Measurements from ENCODE around the gene GAA. TPM values are rescaled to one million over a fixed set of nuclear protein-coding genes. Genes with fewer than 3 reads are reported as not detected.

The GAA gene
- polyA plus RNA-seq, 1 of the 3 experiments (the other 2 are of a cell fraction): 27.3 TPM

- no peak for DNase-seq
- CTCF ChIA-PET: no interaction called here
- H3K9me2 ChIP-seq: no peaks in the 10 kb centered on the region
- no peak overlapping the region for H3K4me3 ChIP-seq (ENCODE audit: low read depth in 2 of 2, low read length in 1 of 2)
- H3K4me1 ChIP-seq (ENCODE audit: control insufficient read depth in 1 of 2, insufficient read depth in 2 of 2, low read depth in 1 of 2, low read length in 1 of 2): no peaks in the 10 kb centered on the region
- H3F3A ChIP-seq (replicated peaks; ENCODE audit: insufficient read depth): no peaks in the 10 kb centered on the region
- H3K4me2 ChIP-seq: no peak overlapping the region
- TF ChIP-seq PBX3 (IDR thresholded peaks at IDR 0.05) (no peak), IRF3 (IDR thresholded peaks at IDR 0.05; ENCODE audit: low read depth, low read length) (no peak), POLR2AphosphoS5 (IDR thresholded peaks at IDR 0.05; ENCODE audit: low read depth, low read length) (no peak), GABPA (IDR thresholded peaks at IDR 0.05; ENCODE audit: low read depth) (no peak)
- H3K79me2 ChIP-seq (ENCODE audit: insufficient read depth): no peaks in the 10 kb centered on the region
- H3K27me3 ChIP-seq (ENCODE audit: insufficient read depth): no peaks in the 10 kb centered on the region
- POLR2A ChIA-PET: no interaction called here
- no peaks in the 10 kb centered on the region for H3K9me3 ChIP-seq
- no peak overlapping the region for H3K9ac ChIP-seq
- H3K36me3 ChIP-seq (replicated peaks in 1 of 2; ENCODE audit: control insufficient read depth in 1 of 2, insufficient read depth in 2 of 2, low read length in 1 of 2): peaks cover 0 to 8% of the 10 kb centered on the region in 2 experiments
- H2AFZ ChIP-seq (ENCODE audit: low read depth): no peak overlapping the region
- H4K20me1 ChIP-seq (ENCODE audit: insufficient read depth): no peaks in the 10 kb centered on the region
- WGBS (ENCODE audit: low lambda C conversion rate): 96% methylated on average over 12 of the region's 12 CpGs
- H3K27ac ChIP-seq (ENCODE audit: low read depth in 2 of 2, low read length in 1 of 2): no peak overlapping the region
Measured at GRCh38 chr17:80061421-80061820, 40.0 kb upstream of the GAA start.

- no peak overlapping the region for H3K4me3 ChIP-seq (ENCODE audit: low read depth in 2 of 2, low read length in 1 of 2)
- ChIA-PET POLR2A (no interaction called here), CTCF (interaction anchor here (1.1 to 2.0 kb wide), 2 partner anchors 37 to 267 kb away, joined by 3 to 6 read pairs; partner anchors contain the start of genes CBX8 and GAA)
- H3K27ac ChIP-seq (ENCODE audit: low read depth in 2 of 2, low read length in 1 of 2): no peak overlapping the region
- H3K9me3 ChIP-seq: no peaks in the 10 kb centered on the region
- no peaks in the 10 kb centered on the region; a peak in 1 of 4 replicates for H3K4me1 ChIP-seq (ENCODE audit: control insufficient read depth in 1 of 2, insufficient read depth in 2 of 2, low read depth in 1 of 2, low read length in 1 of 2)
- no peak overlapping the region for H3K4me2 ChIP-seq
- no peak overlapping the region for H3K9ac ChIP-seq
- peaks cover 0 to 5% of the 10 kb centered on the region in 2 experiments for H3K36me3 ChIP-seq (replicated peaks in 1 of 2; ENCODE audit: control insufficient read depth in 1 of 2, insufficient read depth in 2 of 2, low read length in 1 of 2)
- no peaks in the 10 kb centered on the region for H3K79me2 ChIP-seq (ENCODE audit: insufficient read depth)
- DNase-seq: no peak
- no peaks in the 10 kb centered on the region for H3F3A ChIP-seq (replicated peaks; ENCODE audit: insufficient read depth)
- 74% methylated on average over 27 of the region's 27 CpGs for WGBS (ENCODE audit: low lambda C conversion rate)
- no peaks in the 10 kb centered on the region for H4K20me1 ChIP-seq (ENCODE audit: insufficient read depth)
- H2AFZ ChIP-seq (ENCODE audit: low read depth): no peak overlapping the region
- TF ChIP-seq MXI1 (IDR thresholded peaks at IDR 0.05; ENCODE audit: low read depth, low read length) (no peak), RXRA (IDR thresholded peaks at IDR 0.05; ENCODE audit: borderline replicate concordance, low read depth) (no peak), USF2 (IDR thresholded peaks at IDR 0.05; ENCODE audit: borderline replicate concordance, low read depth, low read length) (no peak), FOSL2 (IDR thresholded peaks at IDR 0.05; ENCODE audit: borderline replicate concordance, low read depth) (peak; percentile 42; the same call in 1 of the 2 replicates), ELF1 (IDR thresholded peaks at IDR 0.05) (no peak)
- no peaks in the 10 kb centered on the region for H3K9me2 ChIP-seq
- H3K27me3 ChIP-seq (ENCODE audit: insufficient read depth): no peaks in the 10 kb centered on the region
Measured at GRCh38 chr17:80063830-80064585, 37.4 kb upstream of the GAA start.
